GM12878 (cell line): ENCODE data around the gene EXOC4. TPM values are rescaled to one million over a fixed set of nuclear protein-coding genes. Genes with fewer than 3 reads are reported as not detected.

Experiments
- ATAC-seq: fragments of 200-7000 bp; cut with Tn5 transposase; 3 replicates; pipeline ENCODE4 v1.9.1; 2020; ENCODE audit warnings: mild to moderate bottlenecking, moderate library complexity
- BruUV-seq: library from RNA; stranded (reverse); fragments of 400-500 nt; replicated peaks from 2 replicates; lab custom pipeline; 2021; lab: Mats Ljungman, UMichigan
- CTCF ChIA-PET: fragments of 300-600 bp; sonication (Branson Sonifier 250); formaldehyde crosslinking; extraction: SDS; loops from one replicate; lab custom pipeline; 2021; ENCODE audit warnings: inconsistent platforms; lab: Yijun Ruan, JAX
- POLR2A ChIA-PET: fragments of 350-600 bp; formaldehyde crosslinking; extraction: SDS; loops from one replicate; lab custom pipeline; 2021; ENCODE audit warnings: inconsistent platforms; lab: Charles Lee
- RAD21 ChIA-PET: fragments of 300-600 bp; sonication (Branson Sonifier 250); formaldehyde crosslinking; loops from one replicate; lab custom pipeline; 2023; ENCODE audit warnings: antibody characterized with exemption; ENCODE audit not compliant: unreplicated experiment; lab: Charles Lee
- SMC1A ChIA-PET: fragments of 300-600 bp; sonication (Branson Sonifier 250); formaldehyde crosslinking; loops from one replicate; lab custom pipeline; 2023; ENCODE audit not compliant: unreplicated experiment, uncharacterized antibody; lab: Charles Lee
- DNase-seq: peaks from one replicate; pipeline ENCODE4 v3.0.0-alpha.2; 2011; ENCODE audit warnings: low read depth, low spot score
- FAIRE-seq: peaks from 3 replicates; lab custom pipeline; 2011; peaks lifted over from hg19 to GRCh38; lab: Jason Lieb, UNC
- H2AFZ ChIP-seq: 2 replicates; pipeline ENCODE4 v1.6.0; 2011; ENCODE audit warnings: low read depth, low read length, control low read depth; ENCODE audit not compliant: control insufficient read depth
- H3K27ac ChIP-seq: 2 replicates; pipeline ENCODE4 v1.5.1; 2011; ENCODE audit warnings: control low read depth; ENCODE audit not compliant: control insufficient read depth, insufficient read depth
- H3K27me3 ChIP-seq, 2 experiments: replicated peaks in 1 of 2; 2 replicates each; pipeline versions ENCODE4 v1.6.0 to v1.6.1; 2011; ENCODE audit warnings: low read length in 1 of 2; ENCODE audit not compliant: control insufficient read depth in 2 of 2, insufficient read depth in 2 of 2
- H3K36me3 ChIP-seq, 2 experiments: 2 replicates each; pipeline ENCODE4 v1.5.1; 2011; ENCODE audit warnings: low read length in 1 of 2; ENCODE audit not compliant: control insufficient read depth in 2 of 2, insufficient read depth in 2 of 2
- H3K4me1 ChIP-seq: 2 replicates; pipeline ENCODE4 v1.6.1; 2011; ENCODE audit warnings: mild to moderate bottlenecking, low read length, moderate library complexity, mixed read lengths; ENCODE audit not compliant: control insufficient read depth, insufficient read depth
- H3K4me2 ChIP-seq: 2 replicates; pipeline ENCODE4 v1.6.0; 2011; ENCODE audit warnings: control low read depth; ENCODE audit not compliant: control insufficient read depth, insufficient read depth
- H3K4me3 ChIP-seq: fragments of 200-600 bp; sonication (generic); 2 replicates; pipeline ENCODE4 v1.5.1; 2016
- H3K79me2 ChIP-seq: 2 replicates; pipeline ENCODE4 v1.6.0; 2011; ENCODE audit warnings: low read length; ENCODE audit not compliant: control insufficient read depth, insufficient read depth
- H3K9ac ChIP-seq: 2 replicates; pipeline ENCODE4 v1.8.0; 2011; ENCODE audit warnings: low read length, control low read depth, mixed read lengths; ENCODE audit not compliant: control insufficient read depth, insufficient read depth
- H3K9me3 ChIP-seq: replicated peaks from 3 replicates; pipeline ENCODE4 v1.5.1; 2011; ENCODE audit warnings: mild to moderate bottlenecking, low read length; ENCODE audit not compliant: control insufficient read depth, insufficient read depth
- H4K20me1 ChIP-seq: 2 replicates; pipeline ENCODE4 v1.6.0; 2011; ENCODE audit not compliant: control insufficient read depth, insufficient read depth
- FOXK2 ChIP-seq: fragments of 450-650 bp; IDR thresholded peaks from 2 replicates; pipeline ENCODE4 v1.6.1; 2017; ENCODE audit warnings: mild to moderate bottlenecking, moderate library complexity
- HCFC1 ChIP-seq: fragments of 150-350 bp; IDR thresholded peaks from 2 replicates; pipeline ENCODE4 v1.6.1; 2014; ENCODE audit warnings: low read length
- HDAC2 ChIP-seq: fragments of 200-600 bp; sonication (generic); IDR thresholded peaks from 2 replicates; pipeline ENCODE4 v1.6.1; 2017
- JUNB ChIP-seq: IDR thresholded peaks from 2 replicates; pipeline ENCODE4 v1.6.1; 2016; ENCODE audit warnings: antibody characterized with exemption, mild to moderate bottlenecking
- JUND ChIP-seq: IDR thresholded peaks from 2 replicates; pipeline ENCODE4 v1.6.1; 2012; ENCODE audit warnings: low read depth, mild to moderate bottlenecking, low read length, improper control_type of control experiment, moderate library complexity
- KAT2A ChIP-seq: conservative IDR thresholded peaks from 2 replicates; pipeline ENCODE4 v1.6.1; 2011; ENCODE audit warnings: low read depth, low read length; ENCODE audit not compliant: control insufficient read depth
- MAX ChIP-seq: IDR thresholded peaks from 2 replicates; pipeline ENCODE4 v1.6.1; 2012; ENCODE audit warnings: low read depth, low read length, improper control_type of control experiment
- NRF1 ChIP-seq: conservative IDR thresholded peaks from 2 replicates; pipeline ENCODE4 v1.6.1; 2011; ENCODE audit warnings: mild to moderate bottlenecking, low read depth, low read length, improper control_type of control experiment
- POLR2AphosphoS2 ChIP-seq: IDR thresholded peaks from 2 replicates; pipeline ENCODE4 v1.6.1; 2011; ENCODE audit warnings: low read depth, mild to moderate bottlenecking, low read length, improper control_type of control experiment, moderate library complexity
- POU2F2 ChIP-seq: IDR thresholded peaks from 3 replicates; pipeline ENCODE4 v1.6.1; 2011; ENCODE audit warnings: low read depth, mild to moderate bottlenecking, low read length, borderline replicate concordance
- RB1 ChIP-seq: fragments of 450-650 bp; formaldehyde crosslinking; IDR thresholded peaks from 2 replicates; pipeline ENCODE4 v1.6.1; 2017; ENCODE audit warnings: mild to moderate bottlenecking, borderline replicate concordance
- TBL1XR1 ChIP-seq: IDR thresholded peaks from 2 replicates; pipeline ENCODE4 v1.6.1; 2012; ENCODE audit warnings: low read depth, low read length, improper control_type of control experiment
- ZNF384 ChIP-seq: IDR thresholded peaks from 2 replicates; pipeline ENCODE4 v1.6.1; 2012; ENCODE audit warnings: low read depth, mild to moderate bottlenecking, low read length, improper control_type of control experiment, borderline replicate concordance
- in situ Hi-C: fragments of 300-500 bp; cut with MboI; formaldehyde crosslinking; loops from 9 replicates; pipeline ENCODE4 v1.14.3; 2018; ENCODE audit warnings: mixed read lengths
- intact Hi-C: fragments of 100-400 bp; cut with micrococcal nuclease; formaldehyde crosslinking; loops from one replicate; pipeline ENCODE4 v1.14.2; 2022; ENCODE audit not compliant: unreplicated experiment
- polyA plus RNA-seq, 11 experiments: library from polyadenylated mRNA; depleted of rRNA in 4 of 11; unstranded in 6 of 11; stranded (reverse) in 5 of 11; fragments of >200 nt; fragmentation: Nextera tagmentation in 4 of 11; fragmentation: Illumina TruSeq in 1 of 11; extraction: Ambion mirVana in 4 of 11; extraction: Trizol in 1 of 11; gene quantifications; 1 replicate in 1 of 11; 2 replicates in 10 of 11; pipeline versions ENCODE4 v1.2.1 to v1.2.3, GENCODE V29; 2011 to 2016; ENCODE audit warnings: inconsistent platforms in 2 of 11, missing spikeins in 2 of 11, low read depth in 1 of 11
- total RNA-seq, 4 experiments: library from RNA; depleted of rRNA in 3 of 4; stranded (reverse); fragments of >200 nt in 3 of 4; fragmentation: Illumina TruSeq in 1 of 4; extraction: Trizol in 1 of 4; gene quantifications; 2 replicates each; pipeline versions ENCODE4 v1.2.1 to v1.2.3, GENCODE V29; 2013 to 2021

EXOC4 gene
- total and polyA plus RNA-seq, 10 of the 15 experiments (the other 5 are each of a cell fraction or from before 2014, with no cell fraction given) = 13.2 to 44.5 (median 29.6) TPM

- Histone ChIP-seq H3K4me2 (no peak overlapping the region), H2AFZ (no peak overlapping the region), H3K9me3 (no peaks in the 10 kb centered on the region), H4K20me1 (no peaks in the 10 kb centered on the region), H3K4me3 (no peak overlapping the region), H3K79me2 (no peaks in the 10 kb centered on the region), H3K36me3 (no peaks in the 10 kb centered on the region), H3K27me3 (no peaks in the 10 kb centered on the region), H3K9ac (no peak overlapping the region), H3K27ac (no peak overlapping the region), H3K4me1 (no peaks in the 10 kb centered on the region)
- ChIA-PET CTCF (interaction anchor here (0.7 to 1.0 kb wide), 2 partner anchors 14 to 1670 kb away, joined by 3 to 4 read pairs; no protein-coding TSS in a partner anchor), RAD21 (no interaction called here), POLR2A (no interaction called here), SMC1A (no interaction called here)
- BruUV-seq = no TSS peak
- no peak for ATAC-seq
- in situ Hi-C loops (no loop called here), intact Hi-C loops (no loop called here)
- no peak for DNase-seq
- FAIRE-seq = no peak
- TF ChIP-seq RB1 = no peak
- no peak for TF ChIP-seq HDAC2
- no peak for TF ChIP-seq KAT2A
- no peak for TF ChIP-seq FOXK2
- no peak for TF ChIP-seq JUNB
- no peak for TF ChIP-seq ZNF384
- TF ChIP-seq NRF1 = no peak
- no peak for TF ChIP-seq POLR2AphosphoS2
- no peak for TF ChIP-seq POU2F2
- no peak for TF ChIP-seq HCFC1
- no peak for TF ChIP-seq MAX
- TF ChIP-seq TBL1XR1 = no peak
- TF ChIP-seq JUND = no peak
These were observed 722.3 kb downstream of the EXOC4 start for GRCh38 chr7:133975130-133975529.
